Measurements from ENCODE around the gene VSX1.

Gene VSX1

GRCh38 chr20:25065625-25066338, 16.2 kb downstream of the VSX1 start:
- peak; percentile 46 to 63 for DNase-seq (ENCODE audit: low read depth in 2 of 2)

- DNase-seq (ENCODE audit: low read depth in 2 of 2), result no peak
Observed at GRCh38 chr20:25065072-25065624, 16.8 kb downstream of the VSX1 start.

- no peak for DNase-seq (ENCODE audit: low read depth in 2 of 2)
Observed at GRCh38 chr20:25064561-25065071, 17.3 kb downstream of the VSX1 start.

GRCh38 chr20:25063981-25064380, 18.0 kb downstream of the VSX1 start:
- no peak for DNase-seq (ENCODE audit: low read depth in 2 of 2)

- no peak for DNase-seq (ENCODE audit: low read depth in 2 of 2)
Observed at GRCh38 chr20:25063546-25063945, 18.4 kb downstream of the VSX1 start.

GRCh38 chr20:25062841-25063240, 19.1 kb downstream of the VSX1 start:
- no peak for DNase-seq (ENCODE audit: low read depth in 2 of 2)

GRCh38 chr20:25061821-25062530, 20.0 kb downstream of the VSX1 start:
- DNase-seq (ENCODE audit: low read depth in 2 of 2), result no peak

GRCh38 chr20:25061103-25061799, 20.7 kb downstream of the VSX1 start:
- no peak for DNase-seq (ENCODE audit: low read depth in 2 of 2)

- DNase-seq (ENCODE audit: low read depth in 2 of 2), result no peak
Observed at GRCh38 chr20:25059866-25060465, 22.0 kb downstream of the VSX1 start.

GRCh38 chr20:25058847-25059810, 22.8 kb downstream of the VSX1 start:
- no peak for DNase-seq (ENCODE audit: low read depth in 2 of 2)

- peak; percentile 47 to 56 for DNase-seq (ENCODE audit: low read depth in 2 of 2)
Observed at GRCh38 chr20:25058051-25058846, 23.7 kb downstream of the VSX1 start, which contains the start of gene ACSS1. Gene ACSS1, minus strand, starts transcription at chr20:25058139. Its CDS starts 37 bp downstream, at chr20:25058102.

- peak; percentile 55 to 58 for DNase-seq (ENCODE audit: low read depth in 2 of 2)
Observed at GRCh38 chr20:25057234-25058050, 24.5 kb downstream of the VSX1 start.

GRCh38 chr20:25056690-25057233, 25.2 kb downstream of the VSX1 start:
- DNase-seq (ENCODE audit: low read depth in 2 of 2), result no peak

- DNase-seq (ENCODE audit: low read depth in 2 of 2), result no peak
Observed at GRCh38 chr20:25055711-25056495, 26.0 kb downstream of the VSX1 start.

GRCh38 chr20:25054995-25055629, 26.8 kb downstream of the VSX1 start:
- no peak for DNase-seq (ENCODE audit: low read depth in 2 of 2)

- DNase-seq (ENCODE audit: low read depth in 2 of 2), result no peak
Observed at GRCh38 chr20:25054096-25054820, 27.7 kb downstream of the VSX1 start.
